Loucy (cell line): ENCODE measurements around the gene C20orf204.

ENCODE experiments used
- CTCF ChIP-seq: fragments of 200-600 bp; sonication (generic); conservative IDR thresholded peaks from 2 replicates; pipeline ENCODE4 v1.5.1; 2014; ENCODE audit warnings: mild to moderate bottlenecking, antibody characterized with exemption, low read length
- EZH2phosphoT487 ChIP-seq: fragments of 200-600 bp; IDR thresholded peaks from 2 replicates; pipeline ENCODE4 v1.6.1; 2018; ENCODE audit warnings: antibody characterized with exemption, mild to moderate bottlenecking, moderate library complexity, borderline replicate concordance

- TF ChIP-seq CTCF (no peak), EZH2phosphoT487 (no peak)
Measured at GRCh38 chr20:64069209-64069613, 33.2 kb downstream of the C20orf204 start.
